Lung (tissue), 12 donors: ENCODE measurements around the gene SMAD2. TPM values are rescaled to one million over a fixed set of nuclear protein-coding genes. Genes with fewer than 3 reads are reported as not detected.

ENCODE experiments used
- ATAC-seq: fragments of 200-7000 bp; cut with Tn5 transposase; one replicate; pipeline ENCODE4 v1.9.1; 2020; ENCODE audit warnings: moderate number of reproducible peaks; ENCODE audit not compliant: insufficient read depth, low FRiP score
- DNase-seq, 3 donors: peaks; one replicate each; pipeline ENCODE4 v3.0.0-alpha.2; 2013 to 2017
- H3K27ac ChIP-seq, 2 donors: one replicate each; pipeline ENCODE4 v1.5.1; 2013; ENCODE audit warnings: mild to moderate bottlenecking in 2 of 2, moderate library complexity in 2 of 2, control low read depth in 1 of 2, inconsistent platforms in 1 of 2, low read depth in 1 of 2, low read length in 1 of 2
- H3K27me3 ChIP-seq, 3 donors: one replicate each; pipeline ENCODE4 v1.5.1; 2013; ENCODE audit warnings: low read length in 2 of 3; ENCODE audit not compliant: control insufficient read depth in 3 of 3, insufficient read depth in 3 of 3
- H3K36me3 ChIP-seq, 4 donors: one replicate each; pipeline ENCODE4 v1.5.1; 2013; ENCODE audit warnings: low read length in 4 of 4, mild to moderate bottlenecking in 1 of 4, moderate library complexity in 1 of 4; ENCODE audit not compliant: control insufficient read depth in 4 of 4, insufficient read depth in 4 of 4
- H3K4me1 ChIP-seq, 5 donors: one replicate each; pipeline ENCODE4 v1.5.1; 2013; ENCODE audit warnings: low read length in 5 of 5, mild to moderate bottlenecking in 2 of 5, moderate library complexity in 1 of 5; ENCODE audit not compliant: control insufficient read depth in 5 of 5, insufficient read depth in 5 of 5
- H3K4me3 ChIP-seq: one replicate; pipeline ENCODE4 v1.5.1; 2013; ENCODE audit warnings: mild to moderate bottlenecking, control low read depth, moderate library complexity
- H3K9ac ChIP-seq, 2 donors: one replicate each; pipeline ENCODE4 v1.5.1; 2013; ENCODE audit warnings: low read length in 2 of 2, control low read depth in 1 of 2; ENCODE audit not compliant: insufficient read depth in 1 of 2
- H3K9me3 ChIP-seq, 4 donors: one replicate each; pipeline ENCODE4 v1.5.1; 2013; ENCODE audit warnings: low read length in 3 of 4, mild to moderate bottlenecking in 1 of 4, moderate library complexity in 1 of 4; ENCODE audit not compliant: control insufficient read depth in 4 of 4, insufficient read depth in 3 of 4
- WGBS, 2 donors: extraction: QIAGEN DNeasy Blood & Tissue Kit; methylation state at CpG; one replicate each; pipeline ENCODE4 v1.1.7; 2013; 5-methylcytosine and 5-hydroxymethylcytosine counted together
- polyA plus RNA-seq, 2 donors: library from polyadenylated mRNA; stranded (reverse); fragments of 200-250 nt; gene quantifications; one replicate each; pipeline ENCODE4 v1.2.1, GENCODE V29; 2013
- total RNA-seq, 2 donors: library from RNA; depleted of rRNA in 1 of 2; stranded (reverse); fragments of >200 nt in 1 of 2; gene quantifications; one replicate each; pipeline ENCODE4 v1.2.1, GENCODE V29; 2014 to 2021
- TF ChIP-seq, protein P1 (sequence below): IDR thresholded peaks from 2 replicates; pipeline ENCODE4 v1.5.1; 2012; ENCODE audit warnings: mild to moderate bottlenecking; ENCODE audit errors: control extremely low read depth, extremely low read depth
- donor health status: control.
- donor health status: control.
- donor health status: Bipolar disorder and iron deficiency.
- donor health status: healthy.
- donor health status: DM: yes; HTN: yes; CAD: no.

SMAD2 gene
- total and polyA plus RNA-seq, 4 donors = 30.6 to 161 (median 90.2) TPM

GRCh38 chr18:47906408-47906807 is 24.1 kb downstream of the SMAD2 start:
- H3K4me1 ChIP-seq = peaks cover 0 to 18% (median 0%) of the 10 kb centered on the region in 5 donors
- TF ChIP-seq, protein P1, sequence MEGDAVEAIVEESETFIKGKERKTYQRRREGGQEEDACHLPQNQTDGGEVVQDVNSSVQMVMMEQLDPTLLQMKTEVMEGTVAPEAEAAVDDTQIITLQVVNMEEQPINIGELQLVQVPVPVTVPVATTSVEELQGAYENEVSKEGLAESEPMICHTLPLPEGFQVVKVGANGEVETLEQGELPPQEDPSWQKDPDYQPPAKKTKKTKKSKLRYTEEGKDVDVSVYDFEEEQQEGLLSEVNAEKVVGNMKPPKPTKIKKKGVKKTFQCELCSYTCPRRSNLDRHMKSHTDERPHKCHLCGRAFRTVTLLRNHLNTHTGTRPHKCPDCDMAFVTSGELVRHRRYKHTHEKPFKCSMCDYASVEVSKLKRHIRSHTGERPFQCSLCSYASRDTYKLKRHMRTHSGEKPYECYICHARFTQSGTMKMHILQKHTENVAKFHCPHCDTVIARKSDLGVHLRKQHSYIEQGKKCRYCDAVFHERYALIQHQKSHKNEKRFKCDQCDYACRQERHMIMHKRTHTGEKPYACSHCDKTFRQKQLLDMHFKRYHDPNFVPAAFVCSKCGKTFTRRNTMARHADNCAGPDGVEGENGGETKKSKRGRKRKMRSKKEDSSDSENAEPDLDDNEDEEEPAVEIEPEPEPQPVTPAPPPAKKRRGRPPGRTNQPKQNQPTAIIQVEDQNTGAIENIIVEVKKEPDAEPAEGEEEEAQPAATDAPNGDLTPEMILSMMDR = no peak
- H3K36me3 ChIP-seq = peaks cover 0 to 22% (median 6%) of the 10 kb centered on the region in 4 donors
- 97 to 98% methylated on average over 3 of the region's 3 CpGs for WGBS, 2 donors
- H3K27ac ChIP-seq = no peak overlapping the region
- no peak overlapping the region for H3K9ac ChIP-seq
- DNase-seq (no peak), ATAC-seq (no peak)
- H3K4me3 ChIP-seq = no peak overlapping the region
- peaks cover 2 to 9% (median 4%) of the 10 kb centered on the region in 4 donors for H3K9me3 ChIP-seq
- no peaks in the 10 kb centered on the region for H3K27me3 ChIP-seq

DNA sequence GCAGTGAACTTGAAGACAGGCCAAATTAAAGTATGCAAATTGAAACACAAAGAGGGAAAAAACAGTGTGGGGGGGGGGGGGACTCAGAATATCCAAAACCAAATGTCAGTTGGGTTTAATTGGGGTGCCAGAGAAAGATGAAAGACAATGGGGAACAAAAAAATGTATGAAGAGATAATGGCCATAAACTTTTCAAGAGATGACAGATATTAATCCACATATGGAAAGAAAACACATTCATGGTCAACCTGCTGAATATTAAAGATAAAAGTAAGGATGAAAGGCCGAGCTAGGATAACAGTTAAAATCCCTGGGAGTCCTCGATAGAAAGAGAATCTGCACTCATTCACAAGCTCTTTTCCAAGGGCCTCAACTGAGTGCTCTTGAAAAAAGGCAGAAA is 26.6 kb downstream of the SMAD2 start:
- no peak for ATAC-seq
- Histone ChIP-seq H3K4me3 (no peak overlapping the region), H3K9ac (no peak overlapping the region), H3K27me3 (no peaks in the 10 kb centered on the region), H3K27ac (peak overlapping the region in 1 of 2 donors; percentile 6), H3K4me1 (peaks cover 0 to 19% (median 0%) of the 10 kb centered on the region in 5 donors), H3K9me3 (peaks cover 2 to 9% (median 4%) of the 10 kb centered on the region in 4 donors), H3K36me3 (peaks cover 0 to 21% (median 5%) of the 10 kb centered on the region in 4 donors)
- TF ChIP-seq, protein P1 = no peak
- 93 to 95% methylated on average over 2 of the region's 2 CpGs for WGBS, 2 donors
- DNase-seq = no peak

- no peak overlapping the region for H3K9ac ChIP-seq
- H3K9me3 ChIP-seq = peaks cover 2 to 9% (median 4%) of the 10 kb centered on the region in 4 donors
- no peak for DNase-seq
- no peak for ATAC-seq
- H3K36me3 ChIP-seq = peaks cover 0 to 17% (median 3%) of the 10 kb centered on the region in 4 donors
- no peak overlapping the region for H3K4me3 ChIP-seq
- 47 to 65% methylated on average over 7 of the region's 7 CpGs for WGBS, 2 donors
- peaks cover 0 to 22% (median 0%) of the 10 kb centered on the region in 5 donors for H3K4me1 ChIP-seq
- no peaks in the 10 kb centered on the region for H3K27me3 ChIP-seq
- TF ChIP-seq, protein P1 = no peak
- peak overlapping the region in 1 of 2 donors; percentile 53 for H3K27ac ChIP-seq
Observed at GRCh38 chr18:47901624-47902362, 28.7 kb downstream of the SMAD2 start.
